ELR (cell line): ENCODE measurements around the gene NPEPL1.
"Not testable (repeated sequence)": the region's sequence is repeated elsewhere in the genome, so short reads cannot be mapped to it uniquely, and the experiment has no call there.

Experiments used
- DNase-seq: peaks from one replicate; pipeline ENCODE4 v3.0.0-alpha.2; 2015; ENCODE audit warnings: low read depth

NPEPL1 gene

GRCh38 chr20:58742668-58743566 lies 50.3 kb downstream of the NPEPL1 start:
- DNase-seq, result no peak

DNA sequence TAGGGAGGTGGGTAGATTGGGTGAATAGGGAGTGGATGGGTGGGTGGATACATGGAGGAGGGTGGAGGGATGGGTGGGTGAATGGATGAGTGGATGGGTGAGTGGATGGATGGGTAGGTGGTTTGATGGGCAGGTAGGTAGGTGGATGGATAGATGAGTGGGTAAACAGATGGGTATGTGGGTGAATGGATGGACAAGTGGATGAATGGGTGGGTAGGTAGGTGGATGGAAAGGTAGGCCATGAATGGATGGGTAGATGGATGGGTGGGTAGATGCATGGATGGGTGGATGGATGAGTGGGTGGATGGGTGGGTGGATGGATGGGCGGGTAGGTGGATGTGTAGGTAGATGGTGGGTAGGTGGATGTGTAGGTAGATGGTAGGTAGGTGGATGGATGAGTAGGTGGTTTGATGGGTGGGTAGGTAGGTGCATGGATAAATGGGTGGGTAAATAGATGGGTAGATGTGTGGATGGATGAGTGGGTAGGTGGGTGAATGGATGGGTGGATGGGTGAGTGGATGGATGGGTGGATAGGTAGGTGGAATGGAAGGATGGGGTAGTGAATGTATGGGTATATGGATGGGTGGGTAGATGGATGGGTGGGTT lies 51.4 kb downstream of the NPEPL1 start:
- DNase-seq, result no peak

DNA sequence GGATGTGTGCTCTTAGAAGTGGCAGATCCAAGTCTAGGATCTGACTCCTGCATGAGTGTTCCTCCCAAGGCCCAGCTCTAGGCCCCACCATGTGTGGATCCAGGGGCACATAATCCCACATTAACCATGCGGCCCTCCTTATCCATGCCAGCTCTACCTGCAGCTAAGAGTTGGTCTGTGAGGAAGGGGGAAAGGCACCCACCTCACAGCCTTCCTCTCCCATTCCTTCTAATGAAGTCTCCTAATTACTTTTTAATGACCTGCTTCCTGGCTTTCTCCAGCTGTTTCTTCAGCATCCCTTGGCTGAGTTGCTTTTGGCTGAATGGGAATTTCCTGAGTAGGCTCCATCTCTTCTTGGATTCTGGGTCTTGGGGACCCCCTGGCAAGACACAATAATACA lies 52.2 kb downstream of the NPEPL1 start:
- no peak for DNase-seq

GRCh38 chr20:58745391-58745790 lies 52.8 kb downstream of the NPEPL1 start:
- DNase-seq, result no peak

DNA sequence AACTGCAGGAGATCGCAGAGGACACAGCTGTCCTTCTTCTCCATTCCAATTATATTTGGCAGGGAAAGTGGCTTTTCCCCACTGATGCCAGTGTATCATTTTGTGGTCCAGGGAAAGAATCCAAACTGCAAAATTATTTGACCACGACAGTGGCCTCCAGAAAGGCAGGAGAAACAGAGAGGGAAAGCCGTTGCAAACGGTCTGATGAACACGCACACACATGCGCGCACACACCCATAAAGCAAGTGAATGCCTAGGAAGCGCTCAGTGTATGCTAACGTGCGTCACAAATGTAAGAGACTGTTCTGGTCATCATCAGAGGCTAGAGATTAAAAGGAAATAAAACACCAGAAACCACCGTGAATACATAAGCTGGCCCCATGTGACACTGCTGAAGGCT lies 54.0 kb downstream of the NPEPL1 start:
- no peak for DNase-seq

GRCh38 chr20:58747211-58747610 lies 54.6 kb downstream of the NPEPL1 start:
- DNase-seq, result no peak

DNA sequence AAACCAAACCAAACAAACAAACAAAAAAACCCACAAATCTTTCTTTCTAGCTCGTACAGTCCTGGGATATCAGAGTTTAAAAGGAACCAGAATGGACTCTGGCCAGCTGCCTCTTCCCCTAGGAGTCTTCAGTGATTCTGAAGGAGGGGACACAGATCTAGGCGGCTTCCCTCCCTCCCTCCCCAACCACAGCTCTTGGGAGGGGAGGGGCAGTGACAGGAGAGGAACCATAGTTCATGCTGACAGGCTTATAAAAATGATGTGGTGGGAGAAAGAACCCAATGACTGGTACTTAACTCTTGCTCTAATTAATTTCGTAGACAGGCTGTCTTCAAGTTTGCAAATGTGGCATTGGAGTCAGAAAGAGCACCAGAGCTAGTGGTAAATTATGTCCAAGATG lies 56.0 kb downstream of the NPEPL1 start:
- DNase-seq, result no peak

DNA sequence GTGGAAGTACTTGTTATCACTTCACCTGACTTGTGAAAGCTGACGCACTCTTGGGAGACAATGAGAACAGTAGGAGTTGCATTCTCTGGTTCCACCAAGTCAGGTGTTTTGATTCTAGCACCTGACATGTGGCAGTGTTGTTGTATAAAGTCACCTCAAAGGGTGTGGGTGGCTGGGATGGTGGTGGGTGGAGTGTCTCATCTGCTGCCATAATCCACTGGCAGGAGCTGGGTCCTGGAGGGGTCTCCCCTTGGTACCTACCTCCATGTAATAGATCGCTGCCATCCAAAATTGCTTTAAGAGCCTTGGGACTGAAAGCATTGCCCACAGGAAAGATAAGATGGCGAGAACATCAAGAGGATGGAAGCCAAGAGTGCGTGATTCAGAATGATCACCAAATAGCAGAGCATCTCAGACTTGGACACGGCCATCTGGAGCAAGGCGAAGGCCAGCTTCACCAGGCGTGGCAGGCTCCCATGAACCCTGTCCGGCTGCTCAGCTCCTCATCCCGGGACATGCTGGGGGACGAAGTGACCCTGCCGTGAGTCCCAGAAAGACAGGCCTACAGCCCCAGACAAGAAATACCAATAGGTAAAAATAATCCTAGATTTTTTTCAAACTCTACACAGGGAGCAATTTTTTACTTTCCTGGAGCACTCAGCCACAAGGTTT lies 56.6 kb downstream of the NPEPL1 start:
- DNase-seq, result no peak

GRCh38 chr20:58749979-58750378 lies 57.4 kb downstream of the NPEPL1 start:
- DNase-seq, result no peak

- not testable (repeated sequence) for DNase-seq
These were observed 58.1 kb downstream of the NPEPL1 start for GRCh38 chr20:58750706-58751105.

DNA sequence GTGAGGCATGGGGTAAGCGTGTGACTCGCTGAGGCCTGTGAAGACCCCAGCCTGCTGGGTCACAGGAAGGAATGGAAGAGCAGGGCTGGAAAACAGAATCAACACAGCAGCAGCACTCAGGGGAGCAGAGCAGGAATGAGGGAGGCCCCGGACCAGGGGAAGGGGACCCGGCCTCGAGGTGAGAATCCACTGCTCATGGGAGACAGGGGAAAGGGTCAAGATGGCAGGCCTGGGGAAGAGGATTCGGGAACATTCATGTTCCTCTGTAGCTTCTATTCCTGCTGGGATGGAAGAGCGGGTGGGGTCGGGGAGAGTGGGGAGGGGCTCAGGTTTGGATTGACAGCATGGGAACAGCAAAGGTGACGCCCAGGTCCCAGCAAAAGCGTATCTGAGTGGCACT lies 59.4 kb downstream of the NPEPL1 start:
- DNase-seq, result no peak

GRCh38 chr20:58752565-58752964 lies 60.0 kb downstream of the NPEPL1 start:
- no peak for DNase-seq

GRCh38 chr20:58753267-58753921 lies 60.8 kb downstream of the NPEPL1 start:
- no peak for DNase-seq

DNA sequence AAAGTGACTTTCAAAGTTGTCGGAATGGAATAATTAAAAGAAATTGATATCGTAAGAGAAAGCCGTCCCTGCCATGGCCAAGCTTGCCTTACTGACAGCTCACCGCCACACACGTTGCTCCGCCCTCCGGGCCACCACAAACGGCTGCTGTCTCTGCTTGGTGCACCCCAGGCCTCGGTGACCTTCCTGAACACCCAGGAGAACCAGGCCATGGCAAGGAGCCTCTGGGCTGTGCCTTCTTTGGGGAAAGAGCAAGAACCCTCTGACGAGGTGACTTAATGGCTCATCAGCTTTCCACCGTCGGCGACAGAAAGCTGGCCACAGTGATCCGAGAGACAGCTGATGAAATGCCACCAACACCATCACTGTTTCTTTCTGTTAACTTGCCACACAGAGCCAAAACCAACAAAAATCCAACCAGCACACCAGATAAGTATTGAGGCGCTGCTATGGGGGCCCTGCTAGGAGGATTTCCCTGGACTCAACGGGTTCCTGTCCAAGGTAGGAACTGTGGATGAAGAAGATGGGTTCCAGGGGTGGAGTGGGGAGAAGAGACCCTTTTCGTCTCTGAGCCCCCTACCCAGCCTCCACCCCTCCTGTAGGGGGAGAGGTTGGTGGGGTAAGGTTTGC lies 61.4 kb downstream of the NPEPL1 start:
- DNase-seq, result no peak

DNA sequence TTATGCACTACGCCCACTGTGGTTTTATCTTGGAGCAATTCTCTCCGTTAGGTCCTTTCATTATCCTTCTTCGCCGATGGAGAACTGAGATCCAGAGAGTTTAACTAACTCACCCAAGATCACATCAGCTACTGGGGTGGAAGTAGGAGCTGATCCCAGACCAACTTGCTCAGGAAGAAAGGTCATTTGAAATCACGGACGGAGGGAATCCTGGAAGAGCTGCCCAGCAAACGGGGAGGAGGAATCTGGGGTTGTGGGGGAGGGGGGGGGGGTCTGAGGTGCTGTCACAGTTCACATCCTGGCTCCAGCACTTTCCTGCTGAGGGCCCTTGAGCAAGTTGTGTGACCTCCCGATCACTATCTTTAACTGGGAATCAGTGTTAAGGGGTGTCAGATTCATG lies 62.0 kb downstream of the NPEPL1 start:
- no peak for DNase-seq

GRCh38 chr20:58755062-58755697 lies 62.6 kb downstream of the NPEPL1 start:
- DNase-seq, result no peak

GRCh38 chr20:58755766-58756449 lies 63.3 kb downstream of the NPEPL1 start:
- no peak for DNase-seq

GRCh38 chr20:58756450-58756775 lies 63.8 kb downstream of the NPEPL1 start:
- no peak for DNase-seq

- DNase-seq, result not testable (repeated sequence)
These were observed 65.0 kb downstream of the NPEPL1 start for GRCh38 chr20:58757647-58758046.

DNA sequence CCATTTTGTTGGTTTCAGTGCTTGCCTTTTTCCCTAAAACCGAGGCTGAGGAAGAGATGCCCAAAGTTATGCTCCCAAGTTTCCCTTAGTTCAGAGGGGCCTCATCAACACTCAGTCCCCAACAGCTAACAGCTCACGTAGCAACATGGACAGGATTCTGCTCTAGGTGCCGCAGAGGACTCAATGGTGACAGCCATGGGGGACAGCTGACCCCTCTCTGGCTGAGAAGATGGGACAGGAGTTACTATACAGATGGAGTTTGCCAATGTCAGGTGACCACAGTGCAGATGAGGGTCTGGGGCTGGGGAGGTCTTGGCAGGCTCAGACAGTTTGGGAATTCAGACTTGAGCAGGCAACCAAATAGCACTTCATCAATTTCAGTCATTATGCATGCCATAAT lies 67.3 kb downstream of the NPEPL1 start:
- no peak for DNase-seq

- no peak for DNase-seq
These were observed 68.3 kb downstream of the NPEPL1 start for GRCh38 chr20:58760856-58761255.
